ENCODE measurements around the gene PRPF40B.

The PRPF40B gene

DNA sequence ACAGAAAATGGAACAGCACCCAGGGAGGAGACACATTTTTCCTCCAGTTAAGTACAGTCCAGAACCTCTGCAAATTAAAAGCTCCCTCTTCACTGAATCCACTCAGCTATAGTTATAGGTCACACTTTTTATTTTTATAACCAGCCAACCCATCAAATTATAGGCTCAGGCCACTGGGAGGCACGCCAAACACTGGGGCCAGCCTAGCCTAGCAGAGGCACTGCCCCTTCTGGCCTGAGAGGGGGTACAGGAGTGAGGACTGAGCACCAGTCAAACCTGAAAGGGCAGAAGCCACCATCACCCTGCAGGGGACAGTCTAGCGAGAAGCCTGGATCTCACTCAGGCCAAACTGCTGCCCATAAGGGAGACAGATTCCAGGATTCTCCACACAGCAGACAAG, 64.6 kb downstream of the PRPF40B start:
- TF ChIP-seq, protein P1, sequence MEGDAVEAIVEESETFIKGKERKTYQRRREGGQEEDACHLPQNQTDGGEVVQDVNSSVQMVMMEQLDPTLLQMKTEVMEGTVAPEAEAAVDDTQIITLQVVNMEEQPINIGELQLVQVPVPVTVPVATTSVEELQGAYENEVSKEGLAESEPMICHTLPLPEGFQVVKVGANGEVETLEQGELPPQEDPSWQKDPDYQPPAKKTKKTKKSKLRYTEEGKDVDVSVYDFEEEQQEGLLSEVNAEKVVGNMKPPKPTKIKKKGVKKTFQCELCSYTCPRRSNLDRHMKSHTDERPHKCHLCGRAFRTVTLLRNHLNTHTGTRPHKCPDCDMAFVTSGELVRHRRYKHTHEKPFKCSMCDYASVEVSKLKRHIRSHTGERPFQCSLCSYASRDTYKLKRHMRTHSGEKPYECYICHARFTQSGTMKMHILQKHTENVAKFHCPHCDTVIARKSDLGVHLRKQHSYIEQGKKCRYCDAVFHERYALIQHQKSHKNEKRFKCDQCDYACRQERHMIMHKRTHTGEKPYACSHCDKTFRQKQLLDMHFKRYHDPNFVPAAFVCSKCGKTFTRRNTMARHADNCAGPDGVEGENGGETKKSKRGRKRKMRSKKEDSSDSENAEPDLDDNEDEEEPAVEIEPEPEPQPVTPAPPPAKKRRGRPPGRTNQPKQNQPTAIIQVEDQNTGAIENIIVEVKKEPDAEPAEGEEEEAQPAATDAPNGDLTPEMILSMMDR (IDR thresholded peaks at IDR 0.05; ENCODE audit: insufficient read depth, low read depth, low read length, missing control alignments): no peak
- H3K4me3 ChIP-seq (ENCODE audit: low read length): no peak overlapping the region

DNA sequence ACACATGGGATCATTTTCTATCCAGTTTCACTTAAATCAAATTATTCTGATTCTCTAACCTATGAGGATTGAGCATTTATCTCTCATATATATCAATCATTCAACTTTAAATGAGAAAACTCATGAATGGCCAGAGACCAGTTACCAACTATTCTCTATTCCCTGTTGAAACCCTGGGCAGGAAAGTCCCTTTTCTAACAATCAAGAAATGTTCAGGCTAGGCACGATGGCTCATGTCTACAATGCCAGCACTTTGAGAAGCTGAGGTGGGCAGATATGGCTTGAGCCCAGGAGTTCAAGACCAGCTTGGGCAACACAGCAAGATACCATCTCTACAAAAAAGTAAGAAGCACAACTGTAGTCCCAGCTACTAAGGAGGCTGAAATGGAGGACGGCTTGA, 65.9 kb downstream of the PRPF40B start:
- no peak overlapping the region for H3K4me3 ChIP-seq (ENCODE audit: low read length)
- no peak for DNase-seq (ENCODE audit: low read depth)
- TF ChIP-seq, protein P1 (IDR thresholded peaks at IDR 0.05; ENCODE audit: insufficient read depth, low read depth, low read length, missing control alignments): no peak

More for the DNA sequence above, 64.6 kb downstream of the PRPF40B start:
- DNase-seq (ENCODE audit: low read depth): no peak

DNA sequence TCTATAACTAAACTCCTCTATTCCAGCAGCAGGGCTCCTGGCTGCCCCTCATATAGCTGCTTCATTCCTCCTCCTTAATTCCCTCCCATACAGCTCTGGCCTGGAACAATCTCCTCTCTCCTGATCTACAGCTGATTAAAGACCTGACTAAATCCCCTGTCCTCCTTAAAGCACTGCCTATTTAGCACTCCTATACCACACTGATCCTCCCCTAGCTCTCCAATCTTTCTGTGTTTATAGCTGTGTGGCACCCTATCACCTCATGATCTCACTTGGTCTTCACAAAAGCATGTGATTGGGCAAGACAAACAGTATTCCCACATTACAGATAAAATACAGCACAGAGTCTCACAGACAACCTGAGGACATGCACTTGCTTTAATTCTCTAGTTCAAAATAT, 66.4 kb downstream of the PRPF40B start:
- TF ChIP-seq, protein P1 (IDR thresholded peaks at IDR 0.05; ENCODE audit: insufficient read depth, low read depth, low read length, missing control alignments): no peak
- H3K4me3 ChIP-seq (ENCODE audit: low read length): no peak overlapping the region
- DNase-seq (ENCODE audit: low read depth): no peak

DNA sequence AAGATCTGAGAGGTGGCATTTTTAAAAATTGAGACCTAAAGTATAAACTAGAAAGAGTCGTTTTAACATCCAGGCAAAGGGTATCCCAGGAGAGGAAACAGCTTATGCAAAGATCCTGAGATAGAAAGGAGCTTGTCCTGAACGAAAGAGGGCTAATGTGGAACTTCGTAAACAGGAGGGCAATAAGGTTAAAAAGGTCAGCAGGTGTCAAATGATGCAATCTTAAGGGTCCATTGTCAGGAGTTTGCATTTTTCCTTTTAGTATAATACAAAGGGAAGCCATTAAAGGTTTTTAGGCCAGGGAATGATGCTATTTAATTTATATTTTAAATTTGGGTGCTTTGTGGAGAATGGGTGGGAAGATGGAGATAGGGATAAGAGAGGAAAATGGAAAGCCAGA, 69.5 kb downstream of the PRPF40B start:
- TF ChIP-seq, protein P1 (IDR thresholded peaks at IDR 0.05; ENCODE audit: insufficient read depth, low read depth, low read length, missing control alignments): no peak
- no peak overlapping the region for H3K4me3 ChIP-seq (ENCODE audit: low read length)
- DNase-seq (ENCODE audit: low read depth): no peak

DNA sequence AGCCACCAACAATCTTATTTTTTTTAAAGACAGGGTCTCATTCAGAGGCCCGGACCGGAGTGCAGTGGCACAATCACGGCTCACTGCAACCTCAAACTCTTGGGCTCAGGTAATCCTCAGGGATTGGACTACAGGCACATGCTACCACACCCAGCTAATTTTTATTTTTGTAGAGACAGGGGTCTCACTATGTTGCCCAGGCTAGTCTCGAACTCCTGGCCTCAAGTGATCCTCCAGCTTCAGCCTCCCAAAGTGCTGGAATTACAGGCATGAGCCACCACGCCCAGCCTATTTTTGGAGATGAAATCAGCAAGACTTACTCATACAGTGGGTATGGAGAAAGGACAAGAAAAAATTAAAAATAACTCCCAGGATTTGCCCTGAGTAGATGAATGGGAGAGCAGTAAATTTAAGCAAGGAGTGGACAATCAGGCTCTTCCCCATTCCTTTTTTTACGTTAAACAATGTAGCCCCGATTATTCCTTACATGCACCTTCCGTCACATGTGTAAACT, 70.6 kb downstream of the PRPF40B start:
- TF ChIP-seq, protein P1 (IDR thresholded peaks at IDR 0.05; ENCODE audit: insufficient read depth, low read depth, low read length, missing control alignments): no peak
- DNase-seq (ENCODE audit: low read depth): peak; percentile 27
- H3K4me3 ChIP-seq (ENCODE audit: low read length): no peak overlapping the region
